Neural progenitor cell (in vitro differentiated cells): Measurements from ENCODE around the gene PLPP3.

Source experiments
- CTCF ChIP-seq: fragments of 200-600 bp; sonication (generic); IDR thresholded peaks from 2 replicates; pipeline ENCODE4 v1.5.1; 2017; ENCODE audit warnings: antibody characterized with exemption, mild to moderate bottlenecking
- EZH2 ChIP-seq: fragments of 200-600 bp; sonication (generic); IDR thresholded peaks from 2 replicates; pipeline ENCODE4 v1.6.1; 2017; ENCODE audit warnings: antibody characterized with exemption, mild to moderate bottlenecking, moderate library complexity
- EZH2phosphoT487 ChIP-seq: fragments of 200-600 bp; sonication (generic); IDR thresholded peaks from 2 replicates; pipeline ENCODE4 v1.6.1; 2017; ENCODE audit warnings: antibody characterized with exemption

- no peak for TF ChIP-seq EZH2
- TF ChIP-seq CTCF = no peak
- no peak for TF ChIP-seq EZH2phosphoT487
Measured at GRCh38 chr1:56515898-56516538, 63.3 kb downstream of the PLPP3 start.
